EH (cell line): ENCODE measurements around the gene LENG1.
"Not testable (repeated sequence)": the region's sequence is repeated elsewhere in the genome, so short reads cannot be mapped to it uniquely, and the experiment has no call there.

ENCODE experiments used
- DNase-seq: peaks from one replicate; pipeline ENCODE4 v3.0.0-alpha.2; 2015; ENCODE audit warnings: low read depth

Gene LENG1

DNA sequence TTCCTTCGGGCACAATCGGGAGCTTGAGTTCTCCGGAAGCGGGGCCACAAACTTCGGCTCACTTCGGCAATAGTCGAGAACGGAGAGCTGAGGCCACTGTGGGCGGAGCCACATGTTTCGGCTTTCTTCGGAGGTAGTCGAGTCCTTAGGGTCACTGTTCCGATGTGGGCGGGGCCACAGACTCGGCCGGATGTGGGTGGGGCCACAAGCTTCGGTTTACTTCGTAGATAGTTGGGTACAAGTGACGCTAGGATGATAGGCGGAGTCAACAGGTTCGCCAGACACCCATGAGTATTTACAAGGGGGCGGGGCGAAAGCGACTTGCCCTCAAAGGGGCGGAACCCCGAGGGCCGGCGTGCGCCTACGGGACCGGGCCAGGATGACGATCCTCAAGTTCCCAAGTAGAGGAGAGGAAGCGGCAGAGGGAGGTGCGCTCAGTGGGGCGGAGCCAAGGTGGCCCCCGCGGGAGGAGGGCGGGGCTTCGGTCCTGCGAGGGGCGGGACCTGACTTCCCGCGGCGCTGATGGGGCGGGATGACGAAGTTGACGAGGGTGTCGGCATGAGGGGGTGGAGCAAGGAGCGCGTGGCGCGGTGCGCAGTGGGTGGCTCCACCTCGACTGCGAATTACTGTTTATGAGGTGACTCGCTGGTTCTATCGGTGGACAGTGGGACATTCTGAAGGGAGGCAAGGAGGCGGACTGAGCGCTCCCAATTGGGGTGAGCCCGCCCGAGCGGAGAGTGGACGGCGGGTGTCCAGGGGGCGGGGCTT, 30.4 kb upstream of the LENG1 start:
- DNase-seq: peak; percentile 100

DNA sequence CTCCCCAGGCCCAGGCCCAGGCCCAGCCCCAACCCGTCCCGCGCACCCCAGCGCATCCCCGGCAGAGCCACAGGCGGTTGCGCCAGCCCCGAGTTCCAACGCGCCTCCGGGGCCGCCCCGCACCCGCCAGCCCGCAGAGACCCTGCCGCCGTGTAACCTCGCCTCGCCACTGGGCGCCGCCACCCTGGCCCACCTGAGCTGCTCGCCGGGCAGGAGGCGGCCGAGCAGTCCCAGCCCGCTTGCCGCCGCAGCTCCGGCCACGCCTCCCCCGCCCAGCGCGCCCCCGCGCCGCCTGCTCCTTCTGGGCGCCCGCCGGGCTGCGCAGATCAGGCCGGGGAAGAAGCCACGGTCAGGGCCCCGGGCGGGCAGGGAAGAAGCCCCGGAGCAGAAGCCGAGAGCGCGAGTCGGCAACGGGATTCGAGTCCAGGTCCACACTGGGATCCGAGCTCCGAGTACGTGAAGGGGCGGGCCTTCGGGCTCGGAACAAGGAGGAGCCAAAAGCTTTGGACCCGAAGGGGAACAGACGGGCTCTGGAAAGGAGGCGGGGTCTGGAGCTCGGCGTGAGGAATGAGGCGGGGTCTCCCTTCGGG, 29.7 kb upstream of the LENG1 start, which contains the start of gene MBOAT7:
TSS of gene MBOAT7 (minus strand) at position 436 of the 590 bp plus-strand sequence. CDS start 1,072 bp downstream, outside the sequence.
- no peak for DNase-seq

DNA sequence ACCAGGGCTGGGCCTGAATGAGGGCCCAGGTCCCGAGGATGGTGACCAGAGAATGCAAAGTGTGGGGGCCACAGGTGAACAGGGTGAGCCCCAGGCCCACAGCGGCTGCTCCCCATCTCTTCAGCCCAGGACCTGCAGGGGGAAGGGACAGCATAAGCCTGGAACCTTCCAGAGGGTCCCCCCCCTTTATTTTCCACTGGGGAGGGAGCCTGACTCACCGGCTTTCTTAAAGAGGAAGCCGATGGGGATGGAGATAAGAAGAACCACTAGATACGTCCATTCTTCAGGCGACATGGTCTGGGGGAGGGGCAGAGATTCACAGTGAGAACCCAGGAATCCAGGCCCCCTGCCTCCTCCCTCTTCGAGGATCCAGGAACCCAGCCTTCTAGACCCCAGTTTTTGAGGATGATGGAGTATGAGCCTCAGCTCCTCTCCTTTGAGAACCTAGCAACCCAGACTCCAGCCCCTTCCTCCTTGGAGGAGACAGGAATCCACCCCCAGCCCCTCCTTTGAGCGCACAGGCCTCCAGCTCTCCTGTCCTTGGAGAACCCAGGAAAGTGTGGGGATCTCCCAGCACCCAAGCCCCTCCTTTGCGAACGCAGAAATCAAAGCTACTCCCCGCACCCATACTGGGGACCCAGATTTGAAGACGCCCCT, 28.8 kb upstream of the LENG1 start:
- DNase-seq: peak; percentile 90

DNA sequence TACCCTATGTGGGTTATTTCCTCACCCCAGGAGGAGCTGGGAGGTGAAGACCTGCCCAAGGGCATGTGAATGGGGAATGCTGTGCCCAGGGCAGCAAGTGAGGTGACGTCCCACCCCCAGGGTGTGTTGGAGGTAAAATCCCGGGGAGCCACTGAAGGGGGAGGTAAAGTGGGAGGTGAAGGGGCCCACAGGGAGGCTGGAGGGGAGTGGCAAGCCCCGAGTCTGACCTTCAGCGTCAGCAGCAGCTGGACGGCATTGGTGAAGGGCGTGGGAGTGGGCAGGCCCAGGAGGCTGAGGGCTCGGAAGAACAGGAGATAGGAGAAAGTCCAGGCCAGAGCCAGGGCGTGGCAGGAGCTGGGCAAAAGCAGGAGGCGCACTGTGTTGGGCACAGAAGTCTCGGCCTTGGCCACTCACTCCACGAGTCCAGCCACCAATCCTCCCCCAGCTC, 27.4 kb upstream of the LENG1 start:
- no peak for DNase-seq

DNA sequence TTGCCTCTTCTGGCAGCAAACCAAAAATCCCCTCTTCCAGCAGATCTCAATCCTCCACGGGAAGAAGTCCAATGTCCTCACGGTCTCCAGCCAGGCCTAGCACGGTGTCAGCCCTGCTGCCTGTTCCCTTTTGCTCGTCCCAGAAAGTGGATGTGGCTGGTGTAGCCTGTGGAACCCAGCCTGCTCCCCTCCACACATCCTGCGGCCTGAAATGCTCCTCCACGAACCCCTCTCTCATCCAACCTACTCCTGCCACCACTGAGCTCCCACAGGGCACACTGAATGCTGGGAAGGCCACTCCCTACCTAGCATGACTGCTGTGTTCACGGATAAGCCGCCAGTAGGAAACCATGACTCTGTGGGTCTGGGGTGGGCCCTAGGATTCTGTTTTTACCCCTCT, 26.8 kb upstream of the LENG1 start:
- DNase-seq: no peak

DNA sequence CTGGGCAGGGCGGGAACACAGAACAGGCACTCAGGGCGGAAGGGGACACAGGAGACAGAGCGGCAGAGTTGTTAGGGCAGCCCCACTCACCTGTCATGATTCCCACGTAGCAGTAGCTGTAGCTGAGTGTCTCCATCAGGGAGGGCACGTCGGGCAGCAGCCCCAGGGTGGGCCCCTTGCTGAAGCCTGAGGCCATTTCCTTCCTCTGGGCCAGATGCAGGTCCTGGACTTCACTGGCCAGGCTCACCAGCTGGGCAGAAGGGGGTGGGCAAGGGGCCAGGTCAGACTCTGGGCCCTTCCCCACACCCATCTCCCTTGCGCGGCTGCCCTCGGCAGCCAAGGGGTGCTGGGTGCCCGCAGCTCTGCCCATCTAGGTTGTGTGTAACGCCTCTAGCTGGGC, 23.9 kb upstream of the LENG1 start:
- DNase-seq: no peak

DNA sequence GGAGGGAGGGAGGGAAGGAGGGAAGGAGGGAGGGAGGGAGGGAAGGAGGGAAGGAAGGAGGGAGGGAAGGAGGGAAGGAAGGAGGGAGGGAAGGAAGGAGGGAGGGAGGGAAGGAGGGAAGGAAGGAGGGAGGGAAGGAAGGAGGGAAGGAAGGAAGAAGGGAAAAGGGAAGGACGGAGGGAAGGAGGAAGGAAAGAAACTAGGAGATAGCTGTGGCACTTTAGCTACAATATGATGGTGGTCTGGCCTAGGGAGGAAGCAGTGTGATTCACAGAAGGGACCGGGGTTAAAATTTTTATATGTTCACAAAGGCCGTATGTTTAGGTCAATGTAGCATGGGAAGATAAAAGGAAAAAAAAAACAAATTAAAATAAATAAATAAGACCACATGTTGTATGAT, 22.4 kb upstream of the LENG1 start:
- not testable (repeated sequence) for DNase-seq

DNA sequence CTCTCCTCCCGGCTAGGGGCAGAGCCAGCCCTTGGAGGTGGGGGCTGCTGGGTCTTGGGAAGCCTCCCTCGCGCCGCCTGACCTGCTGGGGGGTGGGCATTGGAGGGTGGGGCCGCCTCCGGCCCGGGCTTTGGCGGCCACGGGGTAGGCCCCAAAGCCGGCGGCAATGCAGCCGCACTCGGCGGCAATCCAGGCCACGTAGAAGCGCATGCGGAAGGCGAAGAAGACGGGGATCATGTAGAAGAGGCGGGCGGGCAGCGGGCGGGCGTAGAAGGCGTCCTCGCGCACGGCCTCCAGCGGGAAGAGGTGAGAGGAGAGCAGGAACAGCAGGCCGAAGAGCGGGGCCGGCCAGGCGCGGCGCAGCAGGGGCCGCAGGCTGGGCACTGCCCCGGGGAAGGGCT, 21.2 kb upstream of the LENG1 start:
- no peak for DNase-seq

DNA sequence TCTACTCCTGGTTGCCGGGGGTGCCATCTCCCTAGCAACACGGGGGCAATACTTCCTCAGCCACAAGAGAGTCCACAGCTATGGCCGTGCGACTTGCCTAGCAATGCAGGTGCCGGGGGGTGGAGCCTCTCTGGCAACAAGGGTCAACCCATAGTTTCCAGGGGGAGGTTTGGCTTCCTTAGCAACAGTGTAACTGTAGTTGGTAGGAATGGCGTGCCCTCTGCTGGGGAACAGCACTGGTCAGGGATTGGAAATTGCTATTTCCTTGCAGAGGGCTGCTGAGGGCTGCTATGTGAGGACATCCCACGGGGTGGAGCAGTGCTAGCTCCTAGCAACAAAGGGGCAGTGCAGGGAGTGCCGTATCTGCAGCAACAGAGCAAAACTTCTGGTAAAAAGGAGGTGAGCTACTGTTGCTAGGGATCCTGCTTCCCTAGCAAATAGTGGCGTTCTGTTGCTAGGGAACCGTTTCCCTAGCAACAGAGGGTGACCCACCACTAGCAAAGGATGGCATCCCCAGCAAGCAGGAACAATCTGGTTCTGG, 20.5 kb upstream of the LENG1 start:
- peak; percentile 54 for DNase-seq

DNA sequence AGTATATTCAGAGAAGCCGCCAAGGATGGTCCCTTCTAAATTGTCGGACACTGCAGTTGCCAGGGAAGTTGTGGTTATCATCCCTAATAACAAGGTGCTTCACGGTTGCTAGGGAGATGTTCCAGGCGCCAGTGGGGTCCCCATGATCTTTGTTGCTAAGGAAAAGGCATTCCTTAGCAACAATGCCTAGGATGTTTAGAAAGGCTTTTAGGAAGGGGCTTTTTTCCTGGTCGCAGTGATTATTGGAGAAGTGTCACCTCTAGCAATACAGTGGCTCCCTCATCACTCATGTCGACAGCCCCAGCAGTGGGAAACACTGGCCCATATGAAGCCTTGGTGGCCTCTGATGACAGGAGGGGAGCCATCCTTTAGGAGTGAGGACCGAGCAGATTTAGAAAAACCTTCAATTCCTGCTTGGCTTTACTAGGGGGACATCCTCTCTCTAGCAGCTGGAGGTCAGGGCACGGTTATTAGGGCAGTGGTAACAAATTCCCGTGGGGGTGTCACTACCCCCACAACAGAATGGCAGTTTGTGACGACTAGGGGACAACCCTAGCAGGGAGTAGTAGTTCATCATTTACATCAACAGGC, 19.8 kb upstream of the LENG1 start:
- no peak for DNase-seq

DNA sequence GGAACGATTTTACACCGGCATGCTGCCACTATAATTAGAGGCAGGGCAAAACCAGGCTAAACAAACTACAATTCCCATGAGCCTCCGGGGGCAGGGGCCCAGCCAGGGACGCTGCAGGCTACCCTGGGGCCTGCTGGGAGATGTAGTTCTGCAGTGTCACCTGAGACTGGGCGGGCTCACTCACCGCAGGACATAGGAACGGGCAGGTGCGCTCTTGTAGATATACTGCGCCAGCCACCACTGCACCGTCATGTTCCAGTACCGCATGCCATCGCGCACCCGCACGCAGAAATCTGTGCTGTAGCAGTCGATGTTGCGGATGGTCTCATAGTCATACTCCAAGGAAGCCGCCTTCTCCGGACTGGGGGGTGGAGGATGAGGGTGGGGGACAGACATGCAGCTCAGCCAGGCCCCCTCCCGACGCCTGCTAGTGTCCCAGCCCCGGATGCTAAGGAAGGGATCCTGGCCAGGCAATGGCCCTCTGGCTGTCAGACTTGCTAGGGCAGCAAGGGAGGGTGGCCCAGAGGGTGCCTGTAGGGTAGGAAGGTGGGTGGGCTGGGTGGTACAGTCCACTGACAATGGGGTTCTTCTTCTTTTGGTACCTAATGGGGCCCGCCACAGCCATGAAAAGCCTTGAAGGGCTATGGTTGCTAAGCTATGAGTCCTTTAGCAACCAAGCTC, 19.2 kb upstream of the LENG1 start:
- DNase-seq: no peak

DNA sequence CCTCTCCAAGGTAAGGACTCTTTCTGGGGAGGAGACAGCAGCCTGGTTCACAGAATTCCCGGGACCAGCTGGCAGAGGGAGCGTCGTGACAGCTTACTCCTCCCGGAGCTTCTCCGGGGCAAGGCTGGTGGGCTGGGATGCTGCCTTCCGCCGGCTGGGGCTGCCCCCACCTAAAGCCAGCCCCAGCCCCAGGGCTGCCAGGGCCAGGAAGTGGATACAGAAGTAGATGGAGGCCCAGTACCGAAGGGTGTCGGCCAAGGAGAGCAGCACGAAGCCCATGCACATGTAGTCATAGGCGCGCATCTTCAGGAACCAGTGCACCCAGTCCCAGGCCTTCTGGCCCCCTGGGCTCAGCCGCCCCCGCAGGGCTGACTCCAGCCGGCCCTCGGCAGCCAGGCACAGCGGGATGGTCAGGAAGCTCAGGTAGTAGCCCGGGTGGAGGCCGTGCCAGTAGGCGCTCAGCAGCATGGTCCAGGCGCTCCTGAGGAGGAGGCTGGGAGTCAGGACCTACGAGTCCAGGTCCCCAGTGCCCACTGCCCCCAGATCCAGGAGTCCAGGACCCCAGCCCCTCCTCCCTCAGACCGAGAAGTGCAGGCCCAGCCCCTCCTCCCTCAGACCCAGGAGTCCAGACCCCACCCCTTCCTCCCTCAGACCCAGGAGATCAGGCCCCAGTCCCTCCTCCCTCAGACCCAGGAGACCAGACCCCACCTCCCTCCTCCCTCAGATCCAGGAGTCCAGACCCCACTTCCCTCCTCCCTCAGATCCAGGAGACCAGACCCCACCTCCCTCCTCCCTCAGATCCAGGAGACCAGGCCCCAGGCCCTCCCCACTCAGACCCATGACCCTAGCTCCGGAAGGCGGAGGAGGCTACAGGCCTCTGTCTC, 14.7 kb upstream of the LENG1 start:
- no peak for DNase-seq

DNA sequence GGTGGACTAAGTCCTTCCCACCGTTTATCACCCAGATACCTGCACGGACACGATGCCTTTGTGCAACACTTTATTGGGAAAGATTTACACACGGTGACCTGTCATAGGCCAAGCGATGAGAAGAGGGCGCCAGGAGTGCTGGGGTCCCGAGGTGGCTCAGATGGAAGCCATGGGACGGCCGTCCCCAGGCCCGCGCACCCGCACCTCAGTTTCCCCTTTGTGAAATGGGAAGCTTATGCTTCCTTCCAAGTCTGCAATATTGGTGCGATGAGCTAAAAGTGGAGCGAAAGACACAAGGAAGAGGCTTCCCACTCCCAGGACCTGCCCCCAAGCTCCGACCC, 13.8 kb upstream of the LENG1 start:
- no peak for DNase-seq

DNA sequence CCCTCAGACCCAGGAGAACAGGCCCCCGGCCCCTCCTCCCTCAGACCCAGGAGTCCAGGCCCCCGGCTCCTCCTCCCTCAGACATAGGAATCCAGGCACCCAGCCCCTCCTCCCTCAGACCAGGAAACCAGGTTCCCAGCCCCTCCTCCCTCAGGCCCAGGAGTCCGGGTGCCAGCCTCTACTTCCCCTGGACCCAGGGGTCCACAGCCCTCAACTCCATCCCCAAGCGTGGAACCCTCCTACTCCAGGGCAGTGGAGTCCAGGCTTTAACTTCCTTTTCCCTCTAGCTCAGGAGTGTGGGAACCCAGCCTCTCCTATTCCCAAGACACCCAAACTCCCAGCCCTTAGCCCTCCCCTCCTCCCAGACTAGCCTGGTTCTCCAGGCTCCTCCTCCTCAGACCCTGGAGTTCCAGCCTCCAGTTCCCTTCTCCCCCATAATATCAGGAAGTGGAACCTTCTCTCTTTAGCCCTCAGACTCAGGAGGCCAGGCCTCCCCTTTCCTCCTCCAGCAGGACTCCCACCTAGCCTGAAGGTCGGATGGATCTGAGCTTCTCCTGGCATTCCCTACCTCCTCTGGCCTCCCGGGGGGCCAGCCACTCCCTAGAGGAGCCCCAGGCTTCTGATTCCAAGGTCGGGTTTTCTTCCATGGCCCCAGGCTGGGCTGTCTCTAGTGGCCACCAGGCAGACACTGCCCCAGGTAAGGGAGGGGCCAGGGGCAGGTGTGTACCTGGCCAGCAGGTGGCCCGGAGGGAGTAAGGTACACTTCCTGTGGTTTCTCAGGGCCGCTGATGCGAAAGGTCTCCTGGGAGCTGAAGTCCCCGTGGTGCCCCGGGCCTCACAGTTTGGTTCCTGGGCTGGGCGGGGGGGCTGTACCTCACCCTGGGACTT, 13.2 kb upstream of the LENG1 start, which contains the start of gene TMC4:
TSS of gene TMC4 (minus strand) at position 690 of the 888 bp plus-strand sequence. CDS start at position 647, 43 bp downstream.
- DNase-seq: peak; percentile 48

DNA sequence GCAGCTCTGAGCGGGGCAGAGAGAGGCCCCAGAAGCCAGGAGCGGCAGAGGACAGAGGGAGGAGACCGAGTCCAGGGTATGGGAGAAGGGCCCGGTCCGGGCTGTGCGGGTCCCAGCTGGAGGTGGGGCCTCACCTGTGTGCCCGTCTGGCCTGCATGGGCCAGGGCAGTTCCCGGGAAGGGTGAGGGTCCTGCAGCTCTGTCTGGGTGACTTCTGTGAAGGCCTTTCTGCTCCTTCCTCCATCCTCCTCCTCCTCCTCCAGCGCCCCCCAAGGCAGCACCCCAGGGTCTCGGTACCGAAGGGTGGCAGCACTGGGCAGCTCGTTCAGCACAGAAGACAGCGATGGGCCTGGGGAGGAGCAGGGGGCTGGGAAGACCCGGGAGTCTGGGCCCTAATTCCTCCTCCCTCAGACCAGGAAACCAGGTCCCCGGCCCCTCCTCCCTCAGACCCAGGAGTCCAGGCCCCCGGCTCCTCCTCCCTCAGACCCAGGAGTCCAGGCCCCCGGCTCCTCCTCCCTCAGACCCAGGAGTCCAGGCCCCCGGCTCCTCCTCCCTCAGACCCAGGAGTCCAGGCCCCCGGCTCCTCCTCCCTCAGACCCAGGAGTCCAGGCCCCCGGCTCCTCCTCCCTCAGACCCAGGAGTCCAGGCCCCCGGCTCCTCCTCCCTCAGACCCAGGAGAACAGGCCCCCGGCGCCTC, 12.4 kb upstream of the LENG1 start:
- DNase-seq: not testable (repeated sequence)

DNA sequence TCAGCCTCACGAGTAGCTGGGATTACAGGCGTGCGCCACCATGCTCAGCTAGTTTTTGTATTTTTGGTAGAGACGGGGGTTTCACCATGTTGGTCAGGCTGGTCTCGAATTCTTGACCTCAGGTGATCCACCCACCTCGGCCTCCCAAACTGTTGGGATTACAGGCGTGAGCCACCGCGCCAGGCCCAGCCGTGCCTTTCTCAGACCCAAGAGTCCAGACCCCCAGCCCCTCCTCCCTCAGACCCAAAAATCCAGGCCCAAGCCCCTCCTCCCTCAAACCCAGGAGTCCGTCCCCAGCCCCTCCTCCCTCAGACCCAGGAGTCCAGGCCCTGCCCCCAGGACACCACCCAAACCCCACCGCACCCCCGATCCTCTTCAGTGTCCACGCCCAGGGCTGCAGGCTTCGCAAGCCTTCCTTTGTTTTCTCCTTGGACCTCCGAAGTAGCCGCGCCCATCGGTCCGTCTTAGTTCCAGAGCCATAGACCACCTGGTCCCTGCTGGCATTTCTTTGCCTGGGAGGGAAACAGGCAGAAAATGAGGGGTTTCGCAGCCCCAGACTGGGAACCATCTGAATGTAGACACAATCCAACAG, 9.7 kb upstream of the LENG1 start:
- no peak for DNase-seq

DNA sequence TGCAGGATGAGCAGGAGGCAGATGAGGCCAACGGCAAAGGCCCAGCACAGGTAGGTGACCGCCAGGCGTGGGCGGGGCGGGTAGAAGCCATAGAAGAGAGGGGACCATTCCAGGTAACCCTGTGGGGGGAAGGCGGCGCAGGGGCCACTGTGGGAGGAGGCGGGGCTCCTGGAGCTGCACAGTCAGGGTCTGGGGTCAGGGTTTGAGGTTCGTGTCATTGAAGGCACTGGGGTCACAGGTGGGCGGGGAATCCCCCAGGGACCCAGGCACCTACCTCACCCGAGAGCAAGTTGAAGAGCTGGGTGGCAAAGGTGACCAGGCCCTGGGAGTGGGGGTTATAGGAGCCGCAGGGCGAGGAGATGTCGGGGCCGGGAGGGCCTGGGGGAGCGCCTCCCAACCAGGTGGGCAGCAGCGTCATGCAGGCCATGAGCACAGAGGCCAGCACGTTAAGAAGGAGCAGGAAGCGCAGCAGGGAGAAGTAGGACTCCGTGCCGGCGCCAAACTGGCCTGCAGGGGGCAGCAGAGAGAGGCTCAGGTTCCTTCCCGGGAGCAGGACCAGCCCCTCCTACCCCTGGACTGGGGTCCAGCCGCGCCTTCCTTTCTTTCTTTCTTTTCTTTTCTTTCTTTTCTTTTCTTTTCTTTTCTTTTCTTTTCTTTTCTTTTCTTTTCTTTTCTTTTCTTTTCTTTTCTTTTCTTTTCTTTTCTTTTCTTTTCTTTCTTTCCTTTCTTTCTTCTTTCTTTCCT, 8.8 kb upstream of the LENG1 start:
- peak; percentile 85 for DNase-seq

DNA sequence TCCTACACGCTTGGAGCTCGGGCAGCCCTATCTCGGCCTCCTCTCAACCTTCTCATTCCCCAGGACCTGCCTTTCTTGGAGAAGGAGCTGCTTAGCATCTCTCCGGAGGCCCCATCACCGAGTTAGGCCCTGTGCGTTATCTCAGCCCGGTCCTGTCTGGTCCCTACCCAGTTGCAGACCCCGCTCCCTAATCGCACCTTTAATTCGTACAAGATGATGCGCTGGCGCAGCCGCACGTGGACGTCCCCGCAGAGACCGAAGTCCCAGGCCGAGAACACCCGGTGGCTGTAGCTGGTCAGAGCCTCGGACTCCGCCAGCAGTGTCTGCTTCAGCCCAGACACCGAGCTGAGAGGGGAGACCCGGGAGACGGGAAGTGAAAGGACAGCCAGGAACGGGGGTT, 5.7 kb upstream of the LENG1 start:
- no peak for DNase-seq
